PC-9 (cell line): ENCODE results near the gene OTOP1. TPM values are rescaled to one million over a fixed set of nuclear protein-coding genes. Genes with fewer than 3 reads are reported as not detected.
A peak's percentile ranks its signal among the peaks of the same experiment; 100 is the strongest.
"Not testable (repeated sequence)": the region's sequence is repeated elsewhere in the genome, so short reads cannot be mapped to it uniquely, and the experiment has no call there.

Experiments
- BruUV-seq: library from RNA; stranded (reverse); fragments of 400-500 nt; replicated peaks from 2 replicates; lab custom pipeline; 2021; lab: Mats Ljungman, UMichigan
- CTCF ChIA-PET: fragments of 300-600 bp; sonication (Branson Sonifier 250); formaldehyde crosslinking; loops from one replicate; lab custom pipeline; 2022; ENCODE audit warnings: antibody characterized with exemption; lab: Charles Lee
- POLR2A ChIA-PET: fragments of 300-600 bp; sonication (Branson Sonifier 250); formaldehyde crosslinking; loops from one replicate; lab custom pipeline; 2022; ENCODE audit warnings: antibody characterized with exemption; ENCODE audit not compliant: unreplicated experiment; lab: Charles Lee
- DNase-seq, 2 experiments: peaks; one replicate each; pipeline versions ENCODE4 v3.0.0 to v3.0.0-alpha.2; 2015 to 2022; ENCODE audit warnings: mixed read lengths in 1 of 2
- H2AFZ ChIP-seq: fragments of 200-600 bp; sonication (generic); 2 replicates; pipeline ENCODE4 v1.8.1; 2017; ENCODE audit warnings: antibody characterized with exemption
- H3F3A ChIP-seq: fragments of 200-600 bp; sonication (generic); 2 replicates; pipeline ENCODE4 v1.8.1; 2017; ENCODE audit warnings: antibody characterized with exemption, mild to moderate bottlenecking, low read depth; ENCODE audit not compliant: insufficient read depth
- H3K27ac ChIP-seq: fragments of 200-600 bp; sonication (generic); 2 replicates; pipeline ENCODE4 v1.6.1; 2016; ENCODE audit warnings: mixed run types
- H3K27me3 ChIP-seq: fragments of 200-600 bp; sonication (generic); 2 replicates; pipeline ENCODE4 v1.6.1; 2016; ENCODE audit warnings: low read depth, mixed run types; ENCODE audit not compliant: insufficient read depth
- H3K36me3 ChIP-seq: fragments of 200-600 bp; sonication (generic); 2 replicates; pipeline ENCODE4 v1.6.1; 2016; ENCODE audit warnings: low read depth, mixed run types
- H3K4me1 ChIP-seq: fragments of 200-600 bp; sonication (generic); replicated peaks from 2 replicates; pipeline ENCODE4 v1.6.1; 2016; ENCODE audit warnings: mixed run types; ENCODE audit not compliant: insufficient read depth
- H3K4me2 ChIP-seq: fragments of 200-600 bp; sonication (generic); 2 replicates; pipeline ENCODE4 v1.6.1; 2017; ENCODE audit warnings: mixed run types
- H3K4me3 ChIP-seq: fragments of 200-600 bp; sonication (generic); 2 replicates; pipeline ENCODE4 v1.6.1; 2016; ENCODE audit warnings: mixed run types
- H3K79me2 ChIP-seq: fragments of 200-600 bp; sonication (generic); 2 replicates; pipeline ENCODE4 v1.6.1; 2017; ENCODE audit warnings: low read depth, mixed run types
- H3K9me2 ChIP-seq: fragments of 200-600 bp; sonication (generic); 2 replicates; pipeline ENCODE4 v1.8.1; 2017; ENCODE audit warnings: mild to moderate bottlenecking; ENCODE audit not compliant: insufficient read depth
- H3K9me3 ChIP-seq: fragments of 200-600 bp; sonication (generic); 2 replicates; pipeline ENCODE4 v1.8.1; 2016; ENCODE audit warnings: low read depth; ENCODE audit not compliant: insufficient read depth
- H4K20me1 ChIP-seq: fragments of 200-600 bp; sonication (generic); 2 replicates; pipeline ENCODE4 v1.8.1; 2017; ENCODE audit not compliant: insufficient read depth
- EZH2 ChIP-seq: fragments of 200-600 bp; sonication (generic); IDR thresholded peaks from 2 replicates; pipeline ENCODE4 v1.8.0; 2017; ENCODE audit warnings: antibody characterized with exemption, low read depth
- intact Hi-C: fragments of 100-400 bp; cut with micrococcal nuclease; formaldehyde crosslinking; loops from one replicate; pipeline ENCODE4 v1.10.0; 2022; ENCODE audit not compliant: unreplicated experiment
- total RNA-seq: library from RNA; stranded (reverse); gene quantifications from 2 replicates; pipeline ENCODE4 v1.2.3, GENCODE V29; 2021
- TF ChIP-seq, protein P1 (sequence below): fragments of 200-600 bp; sonication (generic); conservative IDR thresholded peaks from 2 replicates; pipeline ENCODE4 v1.6.1; 2017; ENCODE audit warnings: mixed run types, antibody characterized with exemption, mild to moderate bottlenecking, moderate library complexity

OTOP1 gene
- total RNA-seq, 1 experiment from 2014 or later, result not detected

DNA sequence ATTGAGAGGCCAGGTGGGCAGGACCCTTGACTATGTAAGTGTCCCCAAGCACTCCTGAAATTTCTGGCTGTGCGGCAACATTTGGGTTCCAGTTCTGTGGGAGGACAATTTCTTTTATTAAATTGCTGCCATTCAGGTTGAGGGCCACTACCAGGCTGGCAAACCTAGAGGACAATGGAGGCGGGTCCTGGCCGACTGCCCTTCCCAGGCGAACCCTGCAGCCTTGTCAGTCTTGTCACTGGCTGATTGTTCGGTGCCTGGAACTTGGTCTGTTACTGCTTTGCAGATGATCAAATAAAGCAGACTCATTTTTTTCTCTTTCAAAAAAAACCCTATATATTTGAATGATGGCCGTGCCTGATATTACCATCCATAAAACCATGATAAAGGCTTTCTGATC is 27.9 kb upstream of the OTOP1 start:
- TF ChIP-seq EZH2, result no peak
- TF ChIP-seq, protein P1, sequence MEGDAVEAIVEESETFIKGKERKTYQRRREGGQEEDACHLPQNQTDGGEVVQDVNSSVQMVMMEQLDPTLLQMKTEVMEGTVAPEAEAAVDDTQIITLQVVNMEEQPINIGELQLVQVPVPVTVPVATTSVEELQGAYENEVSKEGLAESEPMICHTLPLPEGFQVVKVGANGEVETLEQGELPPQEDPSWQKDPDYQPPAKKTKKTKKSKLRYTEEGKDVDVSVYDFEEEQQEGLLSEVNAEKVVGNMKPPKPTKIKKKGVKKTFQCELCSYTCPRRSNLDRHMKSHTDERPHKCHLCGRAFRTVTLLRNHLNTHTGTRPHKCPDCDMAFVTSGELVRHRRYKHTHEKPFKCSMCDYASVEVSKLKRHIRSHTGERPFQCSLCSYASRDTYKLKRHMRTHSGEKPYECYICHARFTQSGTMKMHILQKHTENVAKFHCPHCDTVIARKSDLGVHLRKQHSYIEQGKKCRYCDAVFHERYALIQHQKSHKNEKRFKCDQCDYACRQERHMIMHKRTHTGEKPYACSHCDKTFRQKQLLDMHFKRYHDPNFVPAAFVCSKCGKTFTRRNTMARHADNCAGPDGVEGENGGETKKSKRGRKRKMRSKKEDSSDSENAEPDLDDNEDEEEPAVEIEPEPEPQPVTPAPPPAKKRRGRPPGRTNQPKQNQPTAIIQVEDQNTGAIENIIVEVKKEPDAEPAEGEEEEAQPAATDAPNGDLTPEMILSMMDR, result no peak
- Histone ChIP-seq H3K9me3 (no peaks in the 10 kb centered on the region), H3K4me1 (peaks cover 6% of the 10 kb centered on the region), H3K36me3 (no peaks in the 10 kb centered on the region), H3K27me3 (peaks cover 13% of the 10 kb centered on the region; the same call in 1 of the 2 replicates), H3K4me3 (no peak overlapping the region), H3K79me2 (no peaks in the 10 kb centered on the region), H3F3A (peaks cover 1% of the 10 kb centered on the region; the same call in 1 of the 2 replicates), H3K4me2 (no peak overlapping the region), H3K9me2 (no peaks in the 10 kb centered on the region), H2AFZ (no peak overlapping the region), H4K20me1 (no peaks in the 10 kb centered on the region), H3K27ac (no peak overlapping the region)
- DNase-seq, result no peak
- CTCF ChIA-PET, result no interaction called here
- intact Hi-C loops, result no loop called here
- BruUV-seq, result no TSS peak
- POLR2A ChIA-PET, result no interaction called here

DNA sequence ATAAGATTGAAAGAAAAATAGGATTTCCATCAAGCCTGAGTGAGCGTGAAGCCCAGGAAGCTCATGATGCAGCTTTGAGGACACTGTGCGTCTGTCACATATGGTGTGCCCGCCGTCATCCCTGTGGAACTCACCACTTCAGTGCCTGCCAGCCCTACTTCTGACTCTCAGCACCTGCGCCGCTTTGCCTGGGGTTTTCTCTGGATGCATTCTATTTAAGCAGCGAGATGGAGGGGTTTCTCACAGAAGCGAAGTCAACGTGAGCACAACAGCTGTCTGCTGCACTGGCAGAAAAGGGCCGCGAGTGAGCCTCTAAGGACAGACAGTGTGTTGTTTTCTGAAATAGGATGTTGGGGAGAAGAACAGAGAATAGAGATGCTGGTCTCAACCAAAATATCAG is 27.5 kb upstream of the OTOP1 start:
- no peak for DNase-seq
- H3K4me1 ChIP-seq, result peaks cover 3% of the 10 kb centered on the region
- no peak overlapping the region for H3K4me2 ChIP-seq
- intact Hi-C loops, result no loop called here
- POLR2A ChIA-PET, result no interaction called here
- CTCF ChIA-PET, result no interaction called here
- no peaks in the 10 kb centered on the region for H3K9me3 ChIP-seq
- no peak overlapping the region for H3K27ac ChIP-seq
- no peak overlapping the region for H3K4me3 ChIP-seq
- H3K27me3 ChIP-seq, result peaks cover 13% of the 10 kb centered on the region; the same call in 1 of the 2 replicates
- TF ChIP-seq, protein P1, result no peak
- no peak for TF ChIP-seq EZH2
- H3K79me2 ChIP-seq, result no peaks in the 10 kb centered on the region
- no peaks in the 10 kb centered on the region for H4K20me1 ChIP-seq
- no TSS peak for BruUV-seq
- H3K9me2 ChIP-seq, result no peaks in the 10 kb centered on the region
- no peak overlapping the region for H2AFZ ChIP-seq
- no peaks in the 10 kb centered on the region for H3K36me3 ChIP-seq
- H3F3A ChIP-seq, result no peaks in the 10 kb centered on the region

DNA sequence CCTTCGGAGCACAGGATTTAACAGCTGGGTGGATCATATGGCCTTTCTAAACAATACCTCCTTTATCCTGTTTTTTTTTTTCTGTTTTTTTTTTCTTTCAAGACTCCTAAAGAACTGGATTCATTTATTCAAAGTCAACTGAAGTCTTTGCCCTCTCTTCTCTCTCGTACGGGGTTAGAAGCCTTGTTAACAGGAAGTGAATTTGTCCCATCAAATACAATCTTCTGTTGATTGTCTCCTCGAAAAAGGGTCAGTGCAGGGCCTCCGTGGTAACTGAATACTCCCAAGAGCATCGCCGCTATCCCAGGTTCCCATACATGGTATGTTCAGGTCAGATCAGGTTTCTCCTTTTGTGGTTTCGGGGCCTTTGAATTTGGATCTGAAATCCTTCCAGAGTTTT is 23.1 kb upstream of the OTOP1 start:
- no peaks in the 10 kb centered on the region for H4K20me1 ChIP-seq
- H3F3A ChIP-seq, result no peaks in the 10 kb centered on the region
- 0 out of 2 replicates have a peak, but pooled peaks cover 4% of the 10 kb centered on the region for H3K27me3 ChIP-seq
- no peaks in the 10 kb centered on the region for H3K36me3 ChIP-seq
- H3K9me2 ChIP-seq, result no peaks in the 10 kb centered on the region
- no peak for DNase-seq
- peaks cover 9% of the 10 kb centered on the region for H3K79me2 ChIP-seq
- no peak overlapping the region for H3K27ac ChIP-seq
- no peak overlapping the region for H3K4me2 ChIP-seq
- no peak overlapping the region for H2AFZ ChIP-seq
- intact Hi-C loops, result loop anchor here (2.0 kb wide), 1 partner anchor 41 kb away; the partner anchor contains the start of genes LYAR and ZBTB49
- 0 out of 2 replicates have a peak, but pooled peaks cover 12% of the 10 kb centered on the region for H3K4me1 ChIP-seq
- POLR2A ChIA-PET, result no interaction called here
- no TSS peak for BruUV-seq
- TF ChIP-seq EZH2, result no peak
- TF ChIP-seq, protein P1, result no peak
- H3K9me3 ChIP-seq, result no peaks in the 10 kb centered on the region
- CTCF ChIA-PET, result no interaction called here
- H3K4me3 ChIP-seq, result no peak overlapping the region

DNA sequence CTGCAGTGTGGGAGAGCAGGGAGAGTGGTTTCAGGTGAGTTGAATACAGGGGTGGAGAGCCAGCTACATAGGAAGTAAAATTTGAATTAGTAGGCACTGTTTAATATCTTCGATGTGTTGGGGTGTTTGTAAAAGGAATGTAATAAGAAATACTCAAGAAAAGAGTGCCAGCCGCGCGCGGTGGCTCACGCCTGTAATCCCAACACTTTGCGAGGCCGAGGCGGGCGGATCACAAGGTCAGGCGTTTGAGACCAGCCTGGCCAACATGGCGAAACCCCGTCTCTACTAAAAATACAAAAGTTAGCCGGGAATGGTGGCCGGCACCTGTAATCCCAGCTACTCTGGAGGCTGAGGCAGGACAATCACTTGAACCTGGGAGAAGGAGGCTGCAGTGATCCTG is 22.6 kb upstream of the OTOP1 start:
- Histone ChIP-seq H3K4me3 (peak overlapping the region; percentile 90; the same call in 1 of the 2 replicates), H3K4me2 (peak overlapping the region; percentile 93), H3K4me1 (0 out of 2 replicates have a peak, but pooled peaks cover 12% of the 10 kb centered on the region)
- H3K79me2 ChIP-seq, CTCF ChIA-PET, H3K36me3 ChIP-seq, DNase-seq, H3K9me3 ChIP-seq, H2AFZ ChIP-seq, BruUV-seq, H3K27ac ChIP-seq, H4K20me1 ChIP-seq, H3K9me2 ChIP-seq, H3K27me3 ChIP-seq, H3F3A ChIP-seq: not testable (repeated sequence)
- POLR2A ChIA-PET, result interaction anchor here (0.8 kb wide), 1 partner anchor 10 kb away, joined by 4 read pairs; no protein-coding TSS in a partner anchor
- intact Hi-C loops, result loop anchor here (2.0 kb wide), 1 partner anchor 41 kb away; the partner anchor contains the start of genes LYAR and ZBTB49
